Right lobe of liver (tissue), 4 donors: ENCODE results near the gene C9.

Experiments used
- POLR2A ChIP-seq: fragments of 450-650 bp; IDR thresholded peaks from one replicate; pipeline ENCODE4 v1.6.1; 2017; ENCODE audit warnings: antibody characterized with exemption, mild to moderate bottlenecking
- TF ChIP-seq, protein P1 (sequence below), 4 donors: fragments of 200-600 bp in 3 of 4; fragments of 450-650 bp in 1 of 4; IDR thresholded peaks; one replicate each; pipeline versions ENCODE4 v1.5.1 to v1.8.0; 2016 to 2022; ENCODE audit warnings: antibody characterized with exemption in 4 of 4, mild to moderate bottlenecking in 2 of 4
- donor health status: DM: no; HTN: no; CAD: no.
- donor health status: DM: no; HTN: no; CAD: no.
- donor health status: DM: no; HTN: yes; CAD: no.

DNA sequence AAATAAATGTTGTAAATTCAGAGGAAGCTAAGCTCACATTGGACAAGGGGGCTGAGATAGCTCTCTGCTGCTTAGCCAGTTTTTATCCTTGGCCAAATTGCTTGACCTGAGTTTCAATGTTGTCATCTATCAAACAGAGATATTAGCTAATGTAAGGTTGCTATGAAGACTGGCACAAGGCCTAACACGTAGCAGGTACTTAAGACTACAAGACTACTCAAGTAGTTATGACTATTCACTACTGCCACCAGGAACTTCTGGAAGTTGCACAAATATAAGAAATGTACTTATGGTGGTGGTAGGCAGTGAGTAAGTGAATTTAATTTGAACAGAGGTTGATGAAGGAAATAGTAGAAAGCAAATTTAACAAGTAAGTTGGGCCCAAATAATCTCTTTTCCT is 127.6 kb downstream of the C9 start:
- TF ChIP-seq, protein P1, sequence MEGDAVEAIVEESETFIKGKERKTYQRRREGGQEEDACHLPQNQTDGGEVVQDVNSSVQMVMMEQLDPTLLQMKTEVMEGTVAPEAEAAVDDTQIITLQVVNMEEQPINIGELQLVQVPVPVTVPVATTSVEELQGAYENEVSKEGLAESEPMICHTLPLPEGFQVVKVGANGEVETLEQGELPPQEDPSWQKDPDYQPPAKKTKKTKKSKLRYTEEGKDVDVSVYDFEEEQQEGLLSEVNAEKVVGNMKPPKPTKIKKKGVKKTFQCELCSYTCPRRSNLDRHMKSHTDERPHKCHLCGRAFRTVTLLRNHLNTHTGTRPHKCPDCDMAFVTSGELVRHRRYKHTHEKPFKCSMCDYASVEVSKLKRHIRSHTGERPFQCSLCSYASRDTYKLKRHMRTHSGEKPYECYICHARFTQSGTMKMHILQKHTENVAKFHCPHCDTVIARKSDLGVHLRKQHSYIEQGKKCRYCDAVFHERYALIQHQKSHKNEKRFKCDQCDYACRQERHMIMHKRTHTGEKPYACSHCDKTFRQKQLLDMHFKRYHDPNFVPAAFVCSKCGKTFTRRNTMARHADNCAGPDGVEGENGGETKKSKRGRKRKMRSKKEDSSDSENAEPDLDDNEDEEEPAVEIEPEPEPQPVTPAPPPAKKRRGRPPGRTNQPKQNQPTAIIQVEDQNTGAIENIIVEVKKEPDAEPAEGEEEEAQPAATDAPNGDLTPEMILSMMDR (IDR thresholded peaks at IDR 0.05) = no peak
- TF ChIP-seq POLR2A = no peak
